GM18909 (cell line): Measurements from ENCODE around the gene PLVAP.
A peak's percentile ranks its signal among the peaks of the same experiment; 100 is the strongest.

Experiments used
- ATAC-seq: cut with Tn5 transposase; IDR thresholded peaks from one replicate; pipeline ENCODE4 v1.9.1; 2021; ENCODE audit warnings: mild to moderate bottlenecking; ENCODE audit not compliant: unreplicated experiment, poor library complexity

PLVAP gene

DNA sequence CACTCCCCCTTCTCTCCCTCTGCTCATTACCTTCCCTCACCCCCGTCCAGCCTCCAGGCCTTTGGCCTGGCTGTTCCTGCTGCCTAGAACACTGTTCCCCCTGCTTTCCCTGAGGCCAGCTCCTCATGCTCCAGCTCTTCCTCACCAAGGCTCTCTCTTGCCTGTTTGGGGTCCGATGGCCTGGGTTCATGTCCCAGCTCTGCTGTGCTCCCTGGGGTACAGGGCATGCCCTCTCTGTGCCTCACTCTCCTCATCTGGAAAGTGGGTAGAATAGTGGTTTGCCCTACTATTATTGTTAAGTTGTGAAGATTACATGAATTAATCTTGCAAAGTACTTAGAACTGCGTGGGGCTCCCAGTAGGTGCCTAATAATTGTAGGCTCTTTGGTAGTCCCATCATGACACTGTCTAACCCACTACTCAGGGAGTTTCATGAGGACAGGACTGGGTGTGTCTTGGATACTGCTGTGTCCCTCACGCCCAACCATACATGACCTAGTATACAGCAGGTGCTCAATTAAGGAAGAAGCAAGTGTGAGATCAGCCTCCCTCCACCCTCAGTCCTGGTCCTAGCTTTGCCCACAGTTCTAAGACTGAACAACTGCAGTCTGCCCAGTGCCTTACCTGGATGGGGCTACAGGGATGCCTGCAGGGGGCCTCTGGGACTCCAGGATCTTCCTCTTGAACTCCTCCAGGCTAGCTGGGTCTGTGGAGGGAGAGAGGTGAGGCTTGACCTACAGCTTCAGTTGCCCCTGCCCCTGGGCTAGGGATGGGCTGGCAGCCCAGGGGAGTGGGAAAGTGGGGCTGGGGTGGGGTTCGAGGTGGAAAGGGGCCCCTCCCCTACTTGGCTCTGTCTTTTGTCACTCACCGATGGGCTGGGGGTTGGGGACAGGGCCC is 17.0 kb downstream of the PLVAP start:
- no peak for ATAC-seq

- ATAC-seq: no peak
These were observed 18.7 kb downstream of the PLVAP start for GRCh38 chr19:17358395-17358794.

DNA sequence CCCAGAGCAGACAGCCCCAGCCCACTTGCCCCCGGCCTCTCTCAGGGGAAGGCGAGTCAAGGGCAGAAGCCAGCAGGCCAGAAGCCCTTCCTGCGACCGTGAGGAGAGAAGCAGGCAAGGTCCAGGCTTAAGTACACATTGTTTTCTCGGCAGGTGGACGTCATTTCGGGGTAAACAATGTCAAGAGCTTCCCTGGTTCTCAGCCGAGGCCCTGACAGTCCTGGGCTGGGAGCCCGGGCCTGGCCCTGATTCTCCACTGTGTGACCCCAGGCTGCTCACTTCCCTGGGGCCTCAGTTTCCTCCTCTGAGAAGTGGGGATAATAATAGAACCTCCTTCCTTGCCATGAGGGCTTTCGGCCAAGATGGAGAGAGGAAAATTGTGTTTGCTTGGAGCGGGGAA is 19.4 kb downstream of the PLVAP start:
- no peak for ATAC-seq

- no peak for ATAC-seq
These were observed 20.0 kb downstream of the PLVAP start for GRCh38 chr19:17357078-17357666.

GRCh38 chr19:17353386-17353785 is 23.8 kb downstream of the PLVAP start:
- no peak for ATAC-seq

DNA sequence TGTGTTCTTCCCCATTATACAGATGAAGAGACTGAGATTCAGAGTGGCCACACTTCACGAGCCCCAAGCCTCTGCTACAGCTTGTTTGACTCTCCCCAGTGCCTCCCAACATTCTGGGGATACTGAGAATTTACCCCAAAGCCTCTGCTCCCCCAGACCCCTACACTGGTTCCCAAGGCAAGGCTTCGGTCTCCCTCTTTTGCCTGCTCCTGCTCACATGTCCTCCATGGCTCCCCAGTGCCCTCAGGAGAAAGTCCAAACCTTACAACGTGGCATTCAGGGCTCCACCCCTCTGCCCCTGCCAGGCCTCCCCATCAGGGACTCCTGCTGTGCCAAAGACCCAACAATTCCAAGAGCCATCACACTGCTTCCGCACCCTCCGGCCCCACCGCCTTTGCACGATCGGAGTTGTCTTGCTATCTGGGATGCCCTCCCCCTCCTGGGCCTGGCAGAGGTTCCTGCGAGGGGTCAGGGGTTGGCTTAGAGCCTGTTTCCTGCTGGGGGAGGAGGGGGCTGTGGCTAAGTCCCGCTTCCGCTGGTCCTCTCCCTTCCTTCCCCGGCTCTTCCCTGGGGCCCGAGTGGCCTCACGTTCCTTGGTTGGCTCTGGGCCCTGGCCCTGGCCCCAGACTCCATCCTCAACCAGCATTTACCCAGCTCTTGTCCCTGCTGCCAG is 24.4 kb downstream of the PLVAP start:
- no peak for ATAC-seq

- ATAC-seq: no peak
These were observed 25.2 kb downstream of the PLVAP start for GRCh38 chr19:17351815-17352435.

- no peak for ATAC-seq
These were observed 28.4 kb downstream of the PLVAP start for GRCh38 chr19:17348700-17349099.

GRCh38 chr19:17347877-17348276 is 29.3 kb downstream of the PLVAP start:
- no peak for ATAC-seq

DNA sequence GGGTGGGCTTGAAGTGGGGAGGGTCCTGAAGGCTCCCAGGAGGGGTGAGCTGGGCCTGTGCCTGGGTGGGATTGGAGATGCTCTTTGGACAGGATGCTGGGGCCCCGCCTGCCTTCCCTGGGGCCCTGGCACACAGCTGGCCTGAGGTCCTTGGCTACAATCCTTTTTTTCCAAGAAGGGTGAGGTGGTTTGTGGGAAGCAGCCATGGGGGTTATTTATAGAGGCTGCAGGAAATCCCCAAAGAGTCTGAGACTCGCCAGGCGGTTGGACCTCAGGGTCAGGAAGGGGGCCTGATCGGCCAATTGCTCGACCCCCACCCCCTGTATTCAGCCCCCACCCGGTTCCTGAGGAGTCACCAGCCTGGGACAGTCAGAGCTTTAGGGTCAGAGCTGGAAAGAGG is 29.8 kb downstream of the PLVAP start:
- no peak for ATAC-seq

DNA sequence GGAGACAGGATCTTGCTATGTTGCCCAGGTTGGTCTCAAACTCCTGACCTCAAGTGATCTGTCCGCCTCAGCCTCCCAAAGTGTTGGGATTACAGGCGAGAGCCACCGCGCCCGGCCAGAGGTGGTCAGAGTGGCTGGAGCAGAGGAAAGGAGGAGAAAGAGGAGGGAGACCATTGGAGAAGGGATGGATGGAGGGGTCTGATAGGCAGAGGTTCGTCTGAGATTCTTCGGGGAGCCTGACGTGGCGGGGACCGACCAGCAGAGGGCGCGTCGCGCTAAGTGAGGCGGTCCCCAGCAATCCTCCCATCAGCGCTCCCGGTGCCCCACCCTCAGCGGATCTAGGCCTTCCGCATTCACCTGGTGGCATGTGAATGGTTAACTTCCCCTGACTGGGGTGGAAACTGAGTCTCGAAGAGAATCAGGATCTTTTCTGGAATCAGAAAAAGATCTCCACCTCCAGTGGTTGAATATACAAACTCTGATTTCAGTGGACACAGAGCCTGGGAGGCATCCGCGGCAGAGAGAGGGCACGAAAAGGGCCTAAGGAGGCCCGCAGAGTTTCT is 31.0 kb downstream of the PLVAP start:
- peak; percentile 52 for ATAC-seq

DNA sequence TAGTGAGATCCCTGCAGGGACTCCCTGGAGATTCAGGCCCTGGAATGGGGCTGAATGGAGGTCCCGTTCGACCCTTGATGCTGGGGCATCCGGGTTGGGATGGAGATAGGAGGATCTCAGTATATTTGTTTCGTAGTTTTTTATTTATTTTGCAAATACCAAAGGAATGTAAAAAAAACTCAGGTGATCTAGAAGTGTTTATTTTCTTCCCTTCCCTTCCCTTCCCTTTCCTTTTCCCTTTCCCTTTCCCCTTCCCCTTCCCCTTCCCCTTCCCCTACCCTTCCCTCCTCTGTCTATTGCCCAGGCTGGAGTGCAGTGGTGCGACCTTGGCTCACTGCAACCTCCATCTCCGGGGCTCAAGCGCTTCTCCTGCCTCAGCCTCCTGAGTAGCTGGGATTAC is 35.3 kb downstream of the PLVAP start:
- ATAC-seq: no peak

- ATAC-seq: no peak
These were observed 35.8 kb downstream of the PLVAP start for GRCh38 chr19:17341386-17341785.

DNA sequence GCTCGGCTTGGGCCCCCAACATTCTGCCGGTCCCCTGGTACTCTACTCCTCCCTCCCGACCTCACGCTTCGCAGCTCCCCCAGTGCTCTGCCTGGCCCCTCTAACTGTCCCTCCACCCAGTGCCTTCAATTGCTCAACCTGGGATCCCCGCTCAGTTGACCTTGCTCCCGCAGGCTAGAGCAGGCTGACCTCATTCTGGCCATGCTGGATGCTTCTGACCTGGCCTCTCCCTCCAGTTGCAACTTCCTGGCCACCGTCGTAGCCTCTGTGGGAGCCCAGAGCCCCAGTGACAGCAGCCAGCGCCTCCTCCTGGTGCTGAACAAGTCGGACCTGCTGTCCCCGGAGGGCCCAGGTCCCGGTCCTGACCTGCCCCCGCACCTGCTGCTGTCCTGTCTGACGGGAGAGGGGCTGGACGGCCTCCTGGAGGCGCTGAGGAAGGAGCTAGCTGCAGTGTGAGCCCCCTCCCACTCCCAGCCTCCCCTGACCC is 36.2 kb downstream of the PLVAP start:
- ATAC-seq: no peak

DNA sequence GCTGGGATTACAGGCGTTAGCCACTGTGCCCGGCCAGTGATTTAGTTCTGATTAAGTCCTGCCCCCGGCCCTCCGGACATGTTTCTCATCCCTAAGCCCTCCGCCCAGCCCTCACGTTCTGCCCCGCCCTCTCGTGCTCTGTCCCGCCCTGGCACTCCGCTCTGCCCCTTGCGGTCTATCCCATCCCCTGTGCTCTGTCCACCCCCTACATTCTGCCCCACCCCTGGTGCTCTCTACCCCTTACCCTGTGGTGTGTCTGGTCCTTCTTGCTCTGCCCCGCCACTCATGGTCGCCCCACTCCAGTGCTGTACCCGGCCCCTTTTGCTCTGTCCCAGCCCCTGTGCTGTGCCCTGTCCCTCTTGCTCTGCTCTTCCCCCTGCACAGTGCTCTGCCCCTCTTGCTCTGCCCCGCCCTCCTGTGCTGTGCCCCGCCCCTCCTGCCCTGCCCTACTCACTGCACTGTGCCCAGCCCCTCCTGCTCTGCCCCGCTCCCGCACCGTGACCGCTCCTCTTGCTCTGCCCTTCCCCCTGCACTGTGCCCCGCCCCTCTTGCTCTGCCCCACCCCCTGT is 36.8 kb downstream of the PLVAP start:
- ATAC-seq: no peak

DNA sequence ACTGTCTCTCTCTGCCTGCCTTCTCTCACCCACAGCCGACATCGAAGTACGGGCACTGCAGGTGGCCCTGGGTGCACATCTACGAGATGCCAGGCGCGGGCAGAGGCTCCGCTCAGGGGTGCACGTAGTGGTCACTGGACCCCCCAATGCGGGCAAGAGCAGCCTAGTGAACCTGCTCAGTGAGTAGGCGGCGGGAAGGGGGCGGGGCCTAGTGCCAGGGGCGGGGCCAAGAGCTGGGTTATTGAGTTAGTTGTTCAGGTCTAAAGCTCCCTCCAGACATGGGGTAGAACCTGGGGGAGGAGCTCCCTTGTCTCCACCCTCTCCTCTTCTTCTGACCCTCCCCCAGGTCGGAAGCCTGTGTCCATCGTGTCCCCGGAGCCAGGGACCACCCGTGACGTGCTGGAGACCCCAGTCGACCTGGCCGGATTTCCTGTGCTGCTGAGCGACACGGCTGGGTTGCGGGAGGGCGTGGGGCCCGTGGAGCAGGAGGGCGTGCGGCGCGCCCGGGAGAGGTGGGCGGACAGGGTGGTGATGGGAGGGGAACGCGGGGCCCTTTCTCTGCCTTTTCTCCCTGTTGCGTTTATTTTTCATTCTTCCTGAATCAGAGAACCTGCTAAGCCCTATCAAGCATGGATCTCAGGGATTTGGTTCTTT is 37.9 kb downstream of the PLVAP start:
- ATAC-seq: no peak

- ATAC-seq: no peak
These were observed 38.6 kb downstream of the PLVAP start for GRCh38 chr19:17338433-17339078.

GRCh38 chr19:17337675-17338432 is 39.3 kb downstream of the PLVAP start:
- ATAC-seq: peak; percentile 5
